T-cell (primary cell): ENCODE results near the gene AP3M1. TPM values are rescaled to one million over a fixed set of nuclear protein-coding genes. Genes with fewer than 3 reads are reported as not detected.
A peak's percentile ranks its signal among the peaks of the same experiment; 100 is the strongest.

Source experiments
- ATAC-seq, 4 experiments: fragments of 200-7000 bp in 3 of 4; fragments of 150-1000 bp in 1 of 4; cut with Tn5 transposase; replicated peaks in 1 of 4; 1 replicate in 3 of 4; 2 replicates in 1 of 4; pipeline ENCODE4 v1.10.0; 2021; ENCODE audit warnings: moderate library complexity in 3 of 4, mild to moderate bottlenecking in 2 of 4, moderate number of reproducible peaks in 1 of 4
- CTCF ChIA-PET, 2 donors: fragments of 300-600 bp; sonication (Branson Sonifier 250); formaldehyde crosslinking; loops; one replicate each; lab custom pipeline; 2022; ENCODE audit warnings: antibody characterized with exemption in 2 of 2; lab: Charles Lee
- POLR2A ChIA-PET, 2 donors: fragments of 300-600 bp; sonication (Branson Sonifier 250); formaldehyde crosslinking; loops; one replicate each; lab custom pipeline; 2022; ENCODE audit warnings: antibody characterized with exemption in 2 of 2; lab: Charles Lee
- DNase-seq, 35 experiments: peaks; one replicate each; pipeline versions ENCODE4 v3.0.0 to v3.0.0-alpha.2; 2013 to 2023
- H3K27ac ChIP-seq: one replicate; pipeline ENCODE4 v1.5.1; 2013; ENCODE audit warnings: low read length
- H3K27me3 ChIP-seq, 2 experiments: replicated peaks in 1 of 2; 1 replicate in 1 of 2; 2 replicates in 1 of 2; pipeline versions ENCODE4 v1.6.1 to v1.7.0; 2013; ENCODE audit warnings: low read length in 1 of 2, mixed read lengths in 1 of 2; ENCODE audit not compliant: control insufficient read depth in 2 of 2, insufficient read depth in 2 of 2; ENCODE audit errors: extremely low read depth in 1 of 2
- H3K36me3 ChIP-seq, 2 donors: 1 replicate in 1 of 2; 2 replicates in 1 of 2; pipeline versions ENCODE4 v1.6.1 to v1.7.0; 2013; ENCODE audit warnings: low read length in 1 of 2; ENCODE audit not compliant: control insufficient read depth in 2 of 2, insufficient read depth in 1 of 2; ENCODE audit errors: extremely low read depth in 1 of 2
- H3K4me1 ChIP-seq, 2 experiments: 1 replicate in 1 of 2; 2 replicates in 1 of 2; pipeline versions ENCODE4 v1.6.1 to v1.7.0; 2013; ENCODE audit warnings: low read length in 2 of 2, mixed read lengths in 1 of 2; ENCODE audit not compliant: insufficient read depth in 2 of 2, control insufficient read depth in 1 of 2; ENCODE audit errors: extremely low read depth in 1 of 2
- H3K4me3 ChIP-seq, 2 donors: 1 replicate in 1 of 2; 2 replicates in 1 of 2; pipeline versions ENCODE4 v1.5.1 to v1.7.0; 2013; ENCODE audit warnings: mild to moderate bottlenecking in 2 of 2, low read length in 1 of 2, moderate library complexity in 1 of 2; ENCODE audit not compliant: control insufficient read depth in 1 of 2; ENCODE audit errors: extremely low read depth in 1 of 2
- H3K9me3 ChIP-seq: 2 replicates; pipeline ENCODE4 v1.7.0; 2013
- H3K27ac Mint-ChIP-seq, 2 donors: one replicate each; pipeline ENCODE4 v1.8.0; 2020 to 2021; ENCODE audit warnings: mild to moderate bottlenecking in 2 of 2, mixed read lengths in 2 of 2
- H3K27me3 Mint-ChIP-seq, 2 donors: one replicate each; pipeline ENCODE4 v1.8.0; 2021 to 2022; ENCODE audit warnings: mixed read lengths in 2 of 2
- H3K36me3 Mint-ChIP-seq: one replicate; pipeline ENCODE4 v1.8.0; 2021; ENCODE audit warnings: mixed read lengths
- H3K4me1 Mint-ChIP-seq, 3 donors: one replicate each; pipeline ENCODE4 v1.8.0; 2020 to 2022; ENCODE audit warnings: mixed read lengths in 3 of 3, mild to moderate bottlenecking in 1 of 3
- H3K4me3 Mint-ChIP-seq, 3 donors: one replicate each; pipeline ENCODE4 v1.8.0; 2020 to 2022; ENCODE audit warnings: mild to moderate bottlenecking in 3 of 3, mixed read lengths in 3 of 3, moderate library complexity in 3 of 3
- H3K9me3 Mint-ChIP-seq, 3 donors: one replicate each; pipeline ENCODE4 v1.8.0; 2020 to 2022; ENCODE audit warnings: mixed read lengths in 3 of 3
- WGBS: methylation state at CpG from one replicate; pipeline ENCODE4 v1.1.5; 2013; ENCODE audit warnings: missing lambda C conversion rate; ENCODE audit not compliant: insufficient coverage; 5-methylcytosine and 5-hydroxymethylcytosine counted together
- total RNA-seq, 35 experiments: library from RNA in 6 of 35; stranded (reverse) in 6 of 35; fragments of 120-200 nt in 1 of 35; gene quantifications; one replicate each; pipeline versions ENCODE4 v1.2.1 to v1.2.4 and lab custom pipeline; 2013 to 2026

The AP3M1 gene
- total RNA-seq, 5 donors from 2014 or later (not counting 1 experiment from before 2014, with no cell fraction given) = 25.8 to 37.1 (median 33.9) TPM

GRCh38 chr10:74177140-74177677 is 26.6 kb upstream of the AP3M1 start:
- Mint-ChIP-seq H3K4me1 (peaks cover 35 to 49% (median 49%) of the 10 kb centered on the region in 3 donors), H3K27me3 (no peaks in the 10 kb centered on the region), H3K9me3 (no peaks in the 10 kb centered on the region), H3K36me3 (peaks cover 3% of the 10 kb centered on the region), H3K4me3 (peak overlapping the region; percentile 88 to 94 (median 93)), H3K27ac (peak overlapping the region; percentile 96 to 98)
- ATAC-seq = peak in 2 of 4 experiments; percentile 11 to 16
- Histone ChIP-seq H3K27ac (peak overlapping the region; percentile 89), H3K4me3 (peak overlapping the region; percentile 94 to 96), H3K9me3 (no peaks in the 10 kb centered on the region), H3K4me1 (peaks cover 7 to 18% of the 10 kb centered on the region in 2 experiments), H3K36me3 (no peaks in the 10 kb centered on the region), H3K27me3 (no peaks in the 10 kb centered on the region)
- peak in 10 of 35 experiments; percentile 2 to 50 (median 11) for DNase-seq
- ChIA-PET POLR2A (interaction anchor here (0.6 to 1.2 kb wide), 6 partner anchors 12 to 937 kb away, joined by 3 to 11 read pairs (median 4); no protein-coding TSS in a partner anchor), CTCF (interaction anchor here in 1 of 2 donors (1.0 kb wide), 1 partner anchor 13 kb away, joined by 5 read pairs; no protein-coding TSS in a partner anchor)
- 3% methylated on average over 10 of the region's 13 CpGs for WGBS

DNA sequence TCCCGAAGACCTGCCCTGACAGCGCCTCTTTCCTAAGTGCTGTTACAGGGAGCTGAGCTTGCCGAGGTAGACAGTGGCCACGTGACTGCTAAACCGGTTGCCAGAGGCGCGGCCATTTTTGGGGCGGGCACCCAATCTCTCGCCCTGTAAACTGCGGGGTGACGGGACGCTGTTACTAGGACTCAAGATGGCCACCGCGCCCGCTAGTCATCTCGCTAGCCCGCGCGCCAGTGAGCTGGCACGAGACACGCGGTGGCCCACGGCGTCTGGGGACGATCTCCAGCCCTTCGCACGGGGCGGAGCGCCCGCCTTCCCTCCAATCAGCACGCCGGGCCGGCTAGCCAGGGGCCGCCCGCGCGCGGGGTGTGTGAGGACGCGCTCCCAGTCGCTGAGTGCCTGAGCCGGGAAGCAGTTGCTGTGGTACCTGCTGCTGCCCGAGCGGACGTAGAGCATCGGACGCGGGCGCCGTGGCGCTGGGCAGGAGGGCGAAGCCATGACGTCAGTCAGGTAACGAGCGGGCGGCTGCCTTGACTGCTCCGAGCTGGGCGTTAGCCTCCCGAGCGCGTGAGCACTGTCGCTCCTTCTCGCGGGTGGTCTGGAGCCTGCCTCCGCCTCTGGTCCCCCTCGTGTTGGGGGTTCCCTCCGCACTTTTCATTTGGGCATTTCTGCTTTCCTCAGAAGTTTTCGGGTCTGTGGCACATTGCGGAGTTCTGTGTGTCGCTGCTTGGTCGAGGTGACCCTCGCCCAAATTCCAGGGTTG is 25.9 kb upstream of the AP3M1 start:
- peak overlapping the region; percentile 94 to 96 for H3K4me3 ChIP-seq
- H3K36me3 Mint-ChIP-seq = peaks cover 3% of the 10 kb centered on the region
- peak overlapping the region; percentile 89 for H3K27ac ChIP-seq
- no peaks in the 10 kb centered on the region for H3K27me3 ChIP-seq
- no peaks in the 10 kb centered on the region for H3K27me3 Mint-ChIP-seq
- CTCF ChIA-PET = interaction anchor here in 1 of 2 donors (0.6 to 1.4 kb wide), 7 partner anchors 9 to 68 kb away, joined by 3 to 7 read pairs (median 4); partner anchors contain the start of genes ADK and AP3M1
- H3K27ac Mint-ChIP-seq = peak overlapping the region; percentile 96 to 98
- H3K9me3 Mint-ChIP-seq = no peaks in the 10 kb centered on the region
- peak; percentile 93 to 96 (median 95) for ATAC-seq
- no peaks in the 10 kb centered on the region for H3K36me3 ChIP-seq
- H3K9me3 ChIP-seq = no peaks in the 10 kb centered on the region
- POLR2A ChIA-PET = interaction anchor here (0.6 to 1.3 kb wide), 7 partner anchors 9 to 54 kb away, joined by 3 to 11 read pairs (median 3); partner anchors contain the start of genes ADK (in 1 of the 2) and AP3M1 (in 1 of the 2)
- peaks cover 7 to 18% of the 10 kb centered on the region in 2 experiments for H3K4me1 ChIP-seq
- peak overlapping the region; percentile 88 to 94 (median 93) for H3K4me3 Mint-ChIP-seq
- DNase-seq = peak; percentile 90 to 99 (median 96)
- H3K4me1 Mint-ChIP-seq = peaks cover 35 to 44% (median 43%) of the 10 kb centered on the region in 3 donors
- WGBS = under 1% methylated on average over 72 of the region's 72 CpGs

DNA sequence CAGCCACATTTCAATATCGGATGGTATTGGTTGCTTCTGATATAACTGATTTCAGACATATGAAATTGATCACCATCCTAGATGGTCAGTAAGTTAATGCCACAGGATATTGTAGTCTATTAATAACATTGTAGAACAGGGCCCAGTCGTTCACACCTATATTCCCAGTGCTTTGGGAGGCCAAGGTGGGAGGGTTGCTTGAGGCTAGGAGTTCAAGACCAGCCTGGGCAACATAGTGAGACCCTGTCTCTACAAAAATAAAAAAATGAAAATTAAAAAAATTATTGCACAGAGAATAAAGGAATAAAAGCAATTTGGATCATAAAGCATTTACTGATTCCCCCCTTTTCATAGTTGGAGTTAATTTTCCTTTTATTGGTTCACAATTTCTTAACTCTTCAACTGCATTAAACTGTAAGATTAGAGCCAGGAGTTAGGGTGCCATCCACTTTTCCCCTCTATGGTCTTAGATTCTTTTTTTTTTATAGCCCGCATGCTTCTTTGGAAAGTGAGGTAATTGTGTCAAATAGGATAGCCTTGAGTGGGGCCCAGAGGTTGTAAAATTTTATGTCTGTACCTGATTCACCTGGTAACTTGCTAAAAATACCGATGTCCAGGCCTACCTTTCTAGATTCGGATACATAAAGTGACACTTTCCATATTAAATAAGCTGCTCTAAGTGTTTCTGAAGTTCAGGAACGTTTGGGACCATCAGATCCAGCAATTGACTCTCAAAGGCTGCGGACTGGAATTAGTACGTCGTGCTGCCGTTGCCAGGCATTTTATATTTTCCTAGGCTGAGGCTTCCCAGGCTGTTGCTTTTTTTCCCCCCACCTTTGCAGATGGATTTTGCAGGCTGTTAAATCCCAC is 25.1 kb upstream of the AP3M1 start:
- no peaks in the 10 kb centered on the region for H3K27me3 ChIP-seq
- CTCF ChIA-PET = interaction anchor here in 1 of 2 donors (0.6 to 1.4 kb wide), 7 partner anchors 8 to 69 kb away, joined by 3 to 7 read pairs (median 4); partner anchors contain the start of genes ADK and AP3M1
- no peak for DNase-seq
- Mint-ChIP-seq H3K4me3 (peak overlapping the region; percentile 88 to 94 (median 93)), H3K4me1 (peaks cover 29 to 36% (median 35%) of the 10 kb centered on the region in 3 donors), H3K27ac (peak overlapping the region; percentile 96 to 98), H3K9me3 (no peaks in the 10 kb centered on the region), H3K27me3 (no peaks in the 10 kb centered on the region), H3K36me3 (peaks cover 3% of the 10 kb centered on the region)
- no peaks in the 10 kb centered on the region for H3K9me3 ChIP-seq
- no peak for ATAC-seq
- H3K27ac ChIP-seq = peak overlapping the region; percentile 89
- peak overlapping the region; percentile 94 to 96 for H3K4me3 ChIP-seq
- POLR2A ChIA-PET = interaction anchor here (0.7 to 1.3 kb wide), 6 partner anchors 8 to 1024 kb away, joined by 3 to 11 read pairs (median 5); partner anchors contain the start of genes ADK (in 1 of the 2) and AP3M1 (in 1 of the 2)
- WGBS = 7% methylated on average over 6 of the region's 10 CpGs
- H3K4me1 ChIP-seq = peaks cover 7 to 18% of the 10 kb centered on the region in 2 experiments
- no peaks in the 10 kb centered on the region for H3K36me3 ChIP-seq

GRCh38 chr10:74174521-74174920 is 23.9 kb upstream of the AP3M1 start:
- peaks cover 26 to 31% (median 31%) of the 10 kb centered on the region in 3 donors for H3K4me1 Mint-ChIP-seq
- ATAC-seq (no peak), DNase-seq (no peak)
- H3K27me3 Mint-ChIP-seq = no peaks in the 10 kb centered on the region
- no peaks in the 10 kb centered on the region for H3K9me3 Mint-ChIP-seq
- no peak overlapping the region for H3K4me3 Mint-ChIP-seq
- ChIA-PET CTCF (interaction anchor here in 1 of 2 donors (0.6 kb wide), 3 partner anchors 9 to 604 kb away, joined by 3 to 4 read pairs (median 3); no protein-coding TSS in a partner anchor), POLR2A (interaction anchor here in 1 of 2 donors (0.6 to 0.7 kb wide), 2 partner anchors 944 to 1022 kb away, joined by 5 to 6 read pairs; no protein-coding TSS in a partner anchor)
- Histone ChIP-seq H3K9me3 (no peaks in the 10 kb centered on the region), H3K27me3 (no peaks in the 10 kb centered on the region), H3K27ac (no peak overlapping the region), H3K4me1 (peaks cover 7 to 18% of the 10 kb centered on the region in 2 experiments), H3K36me3 (no peaks in the 10 kb centered on the region), H3K4me3 (no peak overlapping the region)
- peak overlapping the region in 1 of 2 donors; percentile 23 for H3K27ac Mint-ChIP-seq
- no CpG with 5 or more reads among the region's 3 CpGs for WGBS
- peaks cover under 1% of the 10 kb centered on the region for H3K36me3 Mint-ChIP-seq

DNA sequence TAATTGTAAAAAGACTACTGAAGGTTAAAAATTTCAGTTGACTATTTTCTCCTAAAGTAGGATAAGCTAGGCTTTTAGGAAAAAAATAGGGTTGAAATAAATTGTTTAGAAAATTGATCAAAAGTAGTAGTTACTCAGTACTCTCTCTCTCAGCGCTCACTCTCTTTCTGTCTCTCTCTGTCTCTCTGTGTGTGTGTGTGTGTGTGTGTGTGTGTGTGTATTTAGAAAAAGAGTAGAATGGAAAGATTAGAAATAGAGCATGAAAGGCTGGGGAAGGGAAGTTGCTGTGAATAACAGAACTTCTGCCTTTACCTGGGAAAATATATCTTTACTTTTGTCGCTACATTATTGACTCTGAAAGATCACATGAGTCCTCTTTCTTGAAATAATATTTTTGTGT is 21.0 kb upstream of the AP3M1 start:
- POLR2A ChIA-PET = interaction anchor here (0.6 kb wide), 2 partner anchors 16 to 234 kb away, joined by 3 to 6 read pairs; no protein-coding TSS in a partner anchor
- no CpG with 5 or more reads among the region's 2 CpGs for WGBS
- Histone ChIP-seq H3K9me3 (no peaks in the 10 kb centered on the region), H3K27me3 (no peaks in the 10 kb centered on the region), H3K27ac (no peak overlapping the region), H3K36me3 (no peaks in the 10 kb centered on the region), H3K4me1 (peaks cover 2 to 11% of the 10 kb centered on the region in 2 experiments), H3K4me3 (no peak overlapping the region)
- no peak overlapping the region for H3K27ac Mint-ChIP-seq
- no peak for ATAC-seq
- H3K9me3 Mint-ChIP-seq = no peaks in the 10 kb centered on the region
- DNase-seq = no peak
- CTCF ChIA-PET = no interaction called here
- H3K4me3 Mint-ChIP-seq = no peak overlapping the region
- no peaks in the 10 kb centered on the region for H3K36me3 Mint-ChIP-seq
- H3K27me3 Mint-ChIP-seq = no peaks in the 10 kb centered on the region
- H3K4me1 Mint-ChIP-seq = peaks cover 18 to 28% (median 20%) of the 10 kb centered on the region in 3 donors
